ENCODE data around the gene LRMDA.

GRCh38 chr10:75779276-75779675 is 347.9 kb downstream of the LRMDA start:
- TF ChIP-seq CTCF (conservative IDR thresholded peaks at IDR 0.05; ENCODE audit: low read depth, low read length) (no peak), EZH2 (IDR thresholded peaks at IDR 0.05; ENCODE audit: borderline replicate concordance, low read depth, low read length, poor library complexity, severe bottlenecking) (no peak)
